Prostate gland (tissue), 2 donors: ENCODE data around the gene TMCC1. TPM values are rescaled to one million over a fixed set of nuclear protein-coding genes. Genes with fewer than 3 reads are reported as not detected.
A peak's percentile ranks its signal among the peaks of the same experiment; 100 is the strongest.

Experiments used
- DNase-seq: peaks from one replicate; pipeline ENCODE4 v3.0.0-alpha.2; 2019; ENCODE audit warnings: low spot score
- H3K27ac ChIP-seq, 2 donors: fragments of 200-600 bp; sonication (generic); 2 replicates each; pipeline ENCODE4 v1.5.1; 2017 to 2019
- H3K27me3 ChIP-seq: fragments of 200-600 bp; sonication (generic); replicated peaks from 2 replicates; pipeline ENCODE4 v1.5.1; 2019; ENCODE audit not compliant: insufficient read depth
- H3K36me3 ChIP-seq, 2 donors: fragments of 200-600 bp; sonication (generic); 1 replicate in 1 of 2; 2 replicates in 1 of 2; pipeline versions ENCODE4 v1.5.1 to v1.8.1; 2017 to 2019
- H3K4me1 ChIP-seq: fragments of 200-600 bp; sonication (generic); replicated peaks from 2 replicates; pipeline ENCODE4 v1.5.1; 2019
- H3K4me3 ChIP-seq, 2 donors: fragments of 200-600 bp; sonication (generic); 2 replicates each; pipeline ENCODE4 v1.5.1; 2017 to 2019
- H3K9me3 ChIP-seq: fragments of 200-600 bp; sonication (generic); 2 replicates; pipeline ENCODE4 v1.5.1; 2017
- POLR2A ChIP-seq: fragments of 450-650 bp; IDR thresholded peaks from one replicate; pipeline ENCODE4 v1.6.1; 2016; ENCODE audit warnings: antibody characterized with exemption, mild to moderate bottlenecking
- POLR2AphosphoS5 ChIP-seq: sonication (generic); formaldehyde crosslinking; IDR thresholded peaks from one replicate; pipeline ENCODE4 v1.6.1; 2017; ENCODE audit warnings: antibody characterized with exemption
- WGBS: methylation state at CpG from one replicate; pipeline ENCODE4 v1.1.5; 2018; 5-methylcytosine and 5-hydroxymethylcytosine counted together
- intact Hi-C: fragments of 100-400 bp; cut with DNase I; formaldehyde crosslinking; loops from one replicate; pipeline ENCODE4 v1.14.2; 2022
- total RNA-seq, 2 donors: library from RNA; depleted of rRNA; stranded (reverse); fragments of >200 nt; gene quantifications; one replicate each; pipeline ENCODE4 v1.1.0, GENCODE V29; 2016
- TF ChIP-seq, protein P1 (sequence below), 4 experiments: fragments of 200-600 bp in 2 of 4; fragments of 450-650 bp in 2 of 4; sonication (generic) in 2 of 4; IDR thresholded peaks; 1 replicate in 3 of 4; 2 replicates in 1 of 4; pipeline ENCODE4 v1.5.1; 2016 to 2019; ENCODE audit warnings: antibody characterized with exemption in 4 of 4, mild to moderate bottlenecking in 2 of 4, moderate library complexity in 2 of 4

The TMCC1 gene
- total RNA-seq, 2 donors from 2014 or later, result 27.6 to 43.9 TPM

DNA sequence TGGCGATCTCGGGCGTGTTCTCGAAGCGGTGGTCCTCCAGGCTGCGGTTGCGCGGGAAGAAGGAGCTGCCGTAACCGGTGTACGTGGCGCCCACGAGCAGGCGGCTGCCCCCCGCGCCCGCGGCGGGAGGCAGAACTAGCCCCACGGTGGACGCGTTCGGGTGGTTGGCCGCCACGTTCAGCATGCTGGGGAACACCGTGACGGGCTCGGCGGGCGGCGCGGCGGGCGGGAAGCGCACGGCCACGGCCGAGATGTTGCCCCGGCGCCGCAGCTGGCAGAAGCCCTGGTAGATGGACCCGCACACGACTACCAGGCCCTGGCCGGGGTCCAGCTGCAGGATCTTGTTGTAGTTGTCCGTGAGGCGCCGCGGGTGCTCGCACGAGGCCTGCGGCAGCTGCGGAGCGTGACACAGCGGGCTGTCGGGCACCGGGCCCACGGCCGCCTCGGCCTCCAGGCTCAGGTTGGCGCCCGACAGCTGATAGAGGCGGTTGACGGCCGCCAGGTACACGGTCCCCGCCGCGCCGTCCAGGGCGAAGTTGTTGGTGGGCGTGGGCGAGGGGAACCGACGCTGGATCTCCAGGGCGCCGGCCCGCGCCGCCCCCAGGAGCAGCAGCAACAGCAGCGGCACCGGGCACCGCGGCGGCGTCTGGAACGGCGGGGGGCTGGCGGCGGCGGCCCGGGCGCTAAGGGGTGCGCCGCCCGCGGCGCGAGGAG is 287.4 kb downstream of the TMCC1 start:
- no peaks in the 10 kb centered on the region for H3K36me3 ChIP-seq
- no peaks in the 10 kb centered on the region for H3K4me1 ChIP-seq
- no peak for DNase-seq
- intact Hi-C loops, result no loop called here
- H3K27me3 ChIP-seq, result no peaks in the 10 kb centered on the region
- peak overlapping the region; percentile 63 to 72 for H3K27ac ChIP-seq
- H3K4me3 ChIP-seq, result peak overlapping the region; percentile 45
- no peaks in the 10 kb centered on the region for H3K9me3 ChIP-seq
- TF ChIP-seq POLR2AphosphoS5 (no peak), POLR2A (no peak)
- TF ChIP-seq, protein P1, sequence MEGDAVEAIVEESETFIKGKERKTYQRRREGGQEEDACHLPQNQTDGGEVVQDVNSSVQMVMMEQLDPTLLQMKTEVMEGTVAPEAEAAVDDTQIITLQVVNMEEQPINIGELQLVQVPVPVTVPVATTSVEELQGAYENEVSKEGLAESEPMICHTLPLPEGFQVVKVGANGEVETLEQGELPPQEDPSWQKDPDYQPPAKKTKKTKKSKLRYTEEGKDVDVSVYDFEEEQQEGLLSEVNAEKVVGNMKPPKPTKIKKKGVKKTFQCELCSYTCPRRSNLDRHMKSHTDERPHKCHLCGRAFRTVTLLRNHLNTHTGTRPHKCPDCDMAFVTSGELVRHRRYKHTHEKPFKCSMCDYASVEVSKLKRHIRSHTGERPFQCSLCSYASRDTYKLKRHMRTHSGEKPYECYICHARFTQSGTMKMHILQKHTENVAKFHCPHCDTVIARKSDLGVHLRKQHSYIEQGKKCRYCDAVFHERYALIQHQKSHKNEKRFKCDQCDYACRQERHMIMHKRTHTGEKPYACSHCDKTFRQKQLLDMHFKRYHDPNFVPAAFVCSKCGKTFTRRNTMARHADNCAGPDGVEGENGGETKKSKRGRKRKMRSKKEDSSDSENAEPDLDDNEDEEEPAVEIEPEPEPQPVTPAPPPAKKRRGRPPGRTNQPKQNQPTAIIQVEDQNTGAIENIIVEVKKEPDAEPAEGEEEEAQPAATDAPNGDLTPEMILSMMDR (IDR thresholded peaks at IDR 0.05), result no peak
- WGBS, result under 1% methylated on average over 47 of the region's 98 CpGs

DNA sequence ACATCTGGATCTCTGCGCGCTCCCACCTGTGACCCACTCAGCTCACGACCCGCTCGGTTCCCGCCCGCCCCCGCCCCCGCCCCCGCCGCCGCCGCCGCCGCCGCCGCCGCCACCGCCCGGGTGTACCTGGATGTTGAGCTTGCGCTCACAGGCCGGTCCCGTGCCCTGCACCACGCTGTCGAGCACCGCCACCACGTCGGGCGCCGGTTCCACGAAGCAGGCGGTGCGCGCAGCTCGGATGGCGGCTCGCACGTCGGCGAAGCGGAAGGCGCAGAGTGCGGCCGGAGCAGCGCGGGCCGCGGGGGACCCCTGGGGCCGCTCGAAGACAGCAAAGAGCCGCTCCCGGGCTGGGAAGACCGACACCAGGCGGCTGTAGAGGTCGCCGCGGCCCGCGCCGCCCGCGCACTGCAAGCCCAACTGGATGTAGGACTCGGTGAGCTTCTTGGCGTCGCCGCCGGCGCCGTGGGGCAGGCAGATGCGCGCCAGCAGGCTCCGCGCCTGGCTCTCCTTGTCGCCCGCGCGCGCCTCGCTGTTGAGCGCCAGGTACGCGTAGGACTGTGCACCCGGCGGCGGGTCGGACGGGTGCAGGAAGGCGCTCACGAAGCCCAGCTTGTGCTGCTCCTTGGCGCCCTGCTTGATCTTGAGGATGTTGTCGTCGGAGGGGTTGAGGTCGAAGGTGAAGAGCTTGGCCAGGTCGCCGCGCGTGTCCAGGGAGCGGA is 288.1 kb downstream of the TMCC1 start:
- H3K4me3 ChIP-seq, result peak overlapping the region; percentile 45
- DNase-seq, result no peak
- no peaks in the 10 kb centered on the region for H3K4me1 ChIP-seq
- H3K27ac ChIP-seq, result peak overlapping the region; percentile 63 to 72
- no peaks in the 10 kb centered on the region for H3K36me3 ChIP-seq
- no peaks in the 10 kb centered on the region for H3K27me3 ChIP-seq
- TF ChIP-seq POLR2AphosphoS5 (no peak), POLR2A (no peak)
- TF ChIP-seq, protein P1 (IDR thresholded peaks at IDR 0.05), result peak in 1 of 4 experiments; percentile 7
- WGBS, result 2% methylated on average over 57 of the region's 98 CpGs
- intact Hi-C loops, result no loop called here
- no peaks in the 10 kb centered on the region for H3K9me3 ChIP-seq

DNA sequence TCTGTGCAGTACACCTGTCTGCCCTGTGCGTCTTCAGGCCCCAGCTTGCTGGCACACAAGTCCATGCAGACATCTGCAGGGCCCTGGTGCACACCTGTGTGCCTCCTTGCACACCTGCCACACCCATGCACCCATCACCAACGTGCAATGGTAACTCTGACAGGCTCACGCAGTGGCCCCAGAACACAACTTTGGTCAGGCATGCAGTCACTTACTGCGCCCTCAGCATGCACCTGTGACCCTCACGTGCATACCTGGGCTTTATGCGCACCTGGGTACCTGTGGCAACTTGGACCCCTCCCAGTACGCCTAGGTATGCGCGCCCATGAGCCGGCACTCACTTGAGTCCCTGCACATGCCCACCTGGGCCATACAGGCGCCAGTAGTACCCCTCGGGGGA is 288.7 kb downstream of the TMCC1 start:
- TF ChIP-seq, protein P1 (IDR thresholded peaks at IDR 0.05), result no peak
- TF ChIP-seq POLR2A (no peak), POLR2AphosphoS5 (no peak)
- Histone ChIP-seq H3K27me3 (no peaks in the 10 kb centered on the region), H3K4me1 (no peaks in the 10 kb centered on the region), H3K27ac (peak overlapping the region; percentile 25 to 72), H3K36me3 (no peaks in the 10 kb centered on the region), H3K9me3 (no peaks in the 10 kb centered on the region), H3K4me3 (peak overlapping the region; percentile 45)
- DNase-seq, result no peak
- intact Hi-C loops, result no loop called here
- WGBS, result 49% methylated on average over 12 of the region's 12 CpGs

DNA sequence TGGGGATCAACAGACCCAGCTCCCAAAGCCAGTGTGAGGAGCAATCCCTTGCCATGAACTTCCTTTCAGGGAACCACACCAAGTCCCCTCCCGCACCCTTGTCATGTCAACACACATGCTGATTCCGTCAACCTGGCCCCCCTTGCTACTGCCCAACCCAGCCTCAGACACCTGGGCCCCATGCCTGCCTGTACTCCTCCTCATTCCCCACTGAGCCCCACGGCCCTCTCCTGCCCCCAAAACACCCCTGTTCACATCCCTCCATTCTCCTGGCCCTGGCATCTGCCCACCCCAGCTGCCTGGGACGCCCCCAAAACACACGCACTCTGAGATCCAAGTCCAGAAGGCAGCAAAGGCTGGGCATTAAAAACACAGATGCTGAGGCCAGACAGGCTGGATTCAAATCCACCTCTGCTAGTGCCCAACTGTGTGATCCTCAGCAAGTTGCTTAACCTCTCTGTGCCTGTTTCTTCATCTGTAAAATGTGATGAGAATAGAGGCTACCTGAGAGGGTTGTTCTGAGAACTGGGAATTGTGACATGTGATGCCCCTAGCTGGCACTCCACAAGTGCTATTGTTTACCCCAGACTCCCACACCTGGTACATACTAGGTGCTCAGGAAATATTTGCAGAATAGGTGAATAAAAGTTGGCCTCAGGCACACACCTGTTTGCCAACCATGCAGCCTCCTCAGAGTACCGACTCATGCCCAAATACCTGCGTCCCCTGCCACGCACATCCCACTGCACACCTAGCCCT is 289.3 kb downstream of the TMCC1 start:
- Histone ChIP-seq H3K36me3 (no peaks in the 10 kb centered on the region), H3K27ac (peak overlapping the region; percentile 25 to 72), H3K4me3 (peak overlapping the region; percentile 45), H3K27me3 (no peaks in the 10 kb centered on the region), H3K4me1 (no peaks in the 10 kb centered on the region), H3K9me3 (no peaks in the 10 kb centered on the region)
- DNase-seq, result no peak
- intact Hi-C loops, result no loop called here
- TF ChIP-seq POLR2AphosphoS5 (no peak), POLR2A (no peak)
- TF ChIP-seq, protein P1 (IDR thresholded peaks at IDR 0.05), result no peak
- 58% methylated on average over 8 of the region's 8 CpGs for WGBS
